Common myeloid progenitor, CD34-positive (primary cell): ENCODE measurements around the gene PER2.
"Not testable (repeated sequence)": the region's sequence is repeated elsewhere in the genome, so short reads cannot be mapped to it uniquely, and the experiment has no call there.

Experiments
- CTCF ChIA-PET: fragments of 350-600 bp; sonication (Branson Sonifier 250); formaldehyde crosslinking; loops from one replicate; lab custom pipeline; 2021; ENCODE audit warnings: antibody characterized with exemption; lab: Charles Lee
- POLR2A ChIA-PET: fragments of 350-600 bp; sonication (Branson Sonifier 250); formaldehyde crosslinking; loops from one replicate; lab custom pipeline; 2021; ENCODE audit warnings: antibody characterized with exemption; lab: Charles Lee
- DNase-seq, 3 donors: peaks; one replicate each; pipeline versions ENCODE4 v3.0.0 to v3.0.0-alpha.2; 2013
- H3K27ac ChIP-seq, 2 experiments: 1 replicate in 1 of 2; 2 replicates in 1 of 2; pipeline ENCODE4 v1.7.0; 2013; ENCODE audit warnings: inconsistent platforms in 2 of 2, low read length in 2 of 2, mild to moderate bottlenecking in 2 of 2, low read depth in 1 of 2, moderate library complexity in 1 of 2; ENCODE audit not compliant: severe bottlenecking in 2 of 2, insufficient read depth in 1 of 2, poor library complexity in 1 of 2
- H3K27me3 ChIP-seq, 5 experiments: replicated peaks in 2 of 5; 1 replicate in 3 of 5; 2 replicates in 2 of 5; pipeline versions ENCODE4 v1.6.1 to v1.7.0; 2013; ENCODE audit warnings: low read length in 4 of 5, mild to moderate bottlenecking in 2 of 5, moderate library complexity in 2 of 5, inconsistent platforms in 1 of 5; ENCODE audit not compliant: insufficient read depth in 5 of 5, control insufficient read depth in 4 of 5
- H3K36me3 ChIP-seq, 4 experiments: 1 replicate in 2 of 4; 2 replicates in 2 of 4; pipeline versions ENCODE4 v1.6.1 to v1.7.0; 2013; ENCODE audit warnings: low read length in 3 of 4, control low read depth in 1 of 4, mild to moderate bottlenecking in 1 of 4; ENCODE audit not compliant: control insufficient read depth in 4 of 4, insufficient read depth in 4 of 4
- H3K4me1 ChIP-seq, 4 experiments: 1 replicate in 3 of 4; 2 replicates in 1 of 4; pipeline versions ENCODE4 v1.6.1 to v1.7.1; 2013; ENCODE audit warnings: low read length in 3 of 4, mild to moderate bottlenecking in 3 of 4, control low read depth in 1 of 4, inconsistent platforms in 1 of 4, moderate library complexity in 1 of 4; ENCODE audit not compliant: control insufficient read depth in 4 of 4, insufficient read depth in 4 of 4; ENCODE audit errors: control extremely low read depth in 1 of 4
- H3K4me3 ChIP-seq, 7 experiments: 1 replicate in 4 of 7; 2 replicates in 3 of 7; pipeline versions ENCODE4 v1.5.1 to v1.7.0; 2013; ENCODE audit warnings: mild to moderate bottlenecking in 7 of 7, low read length in 6 of 7, moderate library complexity in 6 of 7, inconsistent platforms in 2 of 7, low read depth in 2 of 7, control low read depth in 1 of 7; ENCODE audit not compliant: insufficient read depth in 4 of 7, control insufficient read depth in 1 of 7; ENCODE audit errors: extremely low read depth in 1 of 7
- H3K9me3 ChIP-seq, 5 experiments: 1 replicate in 4 of 5; 2 replicates in 1 of 5; pipeline versions ENCODE4 v1.6.1 to v1.7.1; 2013; ENCODE audit warnings: low read length in 4 of 5, mild to moderate bottlenecking in 2 of 5, inconsistent platforms in 1 of 5, low read depth in 1 of 5, moderate library complexity in 1 of 5; ENCODE audit not compliant: control insufficient read depth in 4 of 5, insufficient read depth in 2 of 5; ENCODE audit errors: control extremely low read depth in 1 of 5
- WGBS: methylation state at CpG from one replicate; pipeline ENCODE4 v1.1.5; 2013; ENCODE audit not compliant: insufficient coverage; 5-methylcytosine and 5-hydroxymethylcytosine counted together

The PER2 gene

GRCh38 chr2:238334885-238335284, 46.5 kb upstream of the PER2 start:
- no peaks in the 10 kb centered on the region for H3K4me1 ChIP-seq
- CTCF ChIA-PET: no interaction called here
- no peak overlapping the region for H3K4me3 ChIP-seq
- peaks cover 0 to 24% (median 15%) of the 10 kb centered on the region in 4 experiments for H3K36me3 ChIP-seq
- POLR2A ChIA-PET: no interaction called here
- DNase-seq: no peak
- H3K9me3 ChIP-seq: no peaks in the 10 kb centered on the region
- no peak overlapping the region for H3K27ac ChIP-seq
- WGBS: 97% methylated on average over 4 of the region's 6 CpGs
- no peaks in the 10 kb centered on the region for H3K27me3 ChIP-seq

DNA sequence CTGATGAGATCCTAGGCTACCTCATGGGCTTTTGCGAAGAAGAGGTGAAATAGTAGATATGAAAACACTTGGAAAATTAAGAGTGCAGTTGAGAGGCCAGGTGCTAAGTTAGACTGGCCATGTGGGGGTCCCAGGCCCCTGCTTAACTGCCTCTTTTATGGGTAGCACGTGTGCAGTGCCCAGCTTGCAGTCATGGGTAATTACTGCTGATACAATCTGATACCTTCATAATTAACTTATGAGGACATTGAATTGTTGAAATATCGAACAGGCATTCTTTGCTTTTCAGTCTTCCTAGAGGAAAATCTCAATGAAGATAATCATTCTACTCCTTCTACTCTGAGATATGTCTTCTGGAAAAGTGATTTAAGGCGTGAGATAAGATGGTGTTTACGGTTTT, 43.5 kb upstream of the PER2 start:
- Histone ChIP-seq H3K4me1 (no peaks in the 10 kb centered on the region), H3K27ac (no peak overlapping the region), H3K27me3 (no peaks in the 10 kb centered on the region), H3K4me3 (no peak overlapping the region), H3K36me3 (peaks cover 3 to 33% (median 23%) of the 10 kb centered on the region in 4 experiments), H3K9me3 (peaks cover 0 to 3% (median 0%) of the 10 kb centered on the region in 5 experiments)
- ChIA-PET POLR2A (no interaction called here), CTCF (no interaction called here)
- DNase-seq: no peak
- 100% methylated on average over 1 of the region's 5 CpGs for WGBS

DNA sequence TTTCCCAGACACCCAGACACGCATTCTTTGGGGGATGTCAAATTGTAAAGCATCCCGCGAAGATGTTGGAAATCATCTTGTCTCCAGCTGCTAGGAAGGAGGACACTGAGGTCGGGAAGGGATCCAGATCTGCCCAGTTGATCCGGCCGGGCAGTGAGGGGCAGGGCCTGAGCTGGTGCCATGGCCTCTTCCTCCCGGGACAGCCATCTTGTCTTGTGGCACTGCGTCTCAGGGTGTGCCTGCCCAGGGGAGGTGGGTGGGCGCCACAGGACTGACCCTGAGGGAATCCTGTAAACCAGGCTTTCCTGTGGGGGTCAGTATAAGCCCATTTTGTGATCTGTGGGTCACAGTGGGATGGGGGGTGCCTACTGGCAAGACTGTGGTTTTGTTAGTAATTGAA, 42.0 kb upstream of the PER2 start:
- no peaks in the 10 kb centered on the region for H3K4me1 ChIP-seq
- DNase-seq: no peak
- POLR2A ChIA-PET: no interaction called here
- WGBS: 98% methylated on average over 9 of the region's 9 CpGs
- no peak overlapping the region for H3K27ac ChIP-seq
- H3K36me3 ChIP-seq: peaks cover 3 to 34% (median 26%) of the 10 kb centered on the region in 4 experiments
- no peaks in the 10 kb centered on the region for H3K27me3 ChIP-seq
- CTCF ChIA-PET: no interaction called here
- peaks cover 0 to 3% (median 0%) of the 10 kb centered on the region in 5 experiments for H3K9me3 ChIP-seq
- H3K4me3 ChIP-seq: no peak overlapping the region

- H3K36me3 ChIP-seq: peaks cover 3 to 25% (median 22%) of the 10 kb centered on the region in 4 experiments
- H3K27me3 ChIP-seq: no peaks in the 10 kb centered on the region
- ChIA-PET POLR2A (interaction anchor here (0.7 kb wide), 2 partner anchors 8 to 1188 kb away, joined by 3 read pairs; no protein-coding TSS in a partner anchor), CTCF (interaction anchor here (0.9 kb wide), 1 partner anchor 12 kb away, joined by 3 read pairs; no protein-coding TSS in a partner anchor)
- no peak for DNase-seq
- WGBS: no CpG with 5 or more reads among the region's 3 CpGs
- no peak overlapping the region for H3K4me3 ChIP-seq
- H3K9me3 ChIP-seq: peaks cover 0 to 3% (median 0%) of the 10 kb centered on the region in 5 experiments
- H3K27ac ChIP-seq: no peak overlapping the region
- no peaks in the 10 kb centered on the region for H3K4me1 ChIP-seq
Measured at GRCh38 chr2:238327751-238328150, 39.3 kb upstream of the PER2 start.

DNA sequence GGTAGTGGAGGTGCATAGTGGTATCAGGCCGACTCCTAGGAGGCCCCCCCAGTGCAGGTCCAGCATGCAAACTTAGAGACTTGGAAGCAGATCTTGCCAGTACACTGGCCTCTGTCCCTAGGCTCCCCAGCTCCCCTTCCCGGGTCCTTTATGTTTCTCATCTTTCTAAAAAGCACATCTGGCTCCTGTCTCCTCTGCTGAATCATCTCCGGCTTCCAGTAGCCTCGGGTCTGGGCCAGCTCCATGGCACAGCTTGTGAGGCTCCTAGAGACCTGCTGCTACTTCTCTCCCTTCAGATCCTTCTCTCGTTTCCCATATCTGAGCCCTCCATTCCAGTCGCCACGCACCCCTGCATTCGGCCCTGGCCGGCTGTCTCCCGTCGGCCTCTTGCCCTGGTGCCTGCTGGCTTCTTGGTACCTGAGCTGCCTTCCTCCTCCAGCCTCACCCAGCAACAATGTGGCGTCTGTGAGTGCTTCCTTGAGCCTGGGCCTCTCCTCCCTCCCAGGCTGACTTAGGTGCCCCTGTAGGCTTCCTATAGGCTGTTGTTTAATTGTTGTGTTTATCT, 38.5 kb upstream of the PER2 start:
- POLR2A ChIA-PET: no interaction called here
- Histone ChIP-seq H3K27ac (no peak overlapping the region), H3K27me3 (no peaks in the 10 kb centered on the region), H3K4me1 (no peaks in the 10 kb centered on the region), H3K9me3 (peaks cover 0 to 3% (median 0%) of the 10 kb centered on the region in 5 experiments), H3K4me3 (no peak overlapping the region), H3K36me3 (peaks cover 3 to 25% (median 20%) of the 10 kb centered on the region in 4 experiments)
- CTCF ChIA-PET: no interaction called here
- 100% methylated on average over 11 of the region's 12 CpGs for WGBS
- DNase-seq: no peak

DNA sequence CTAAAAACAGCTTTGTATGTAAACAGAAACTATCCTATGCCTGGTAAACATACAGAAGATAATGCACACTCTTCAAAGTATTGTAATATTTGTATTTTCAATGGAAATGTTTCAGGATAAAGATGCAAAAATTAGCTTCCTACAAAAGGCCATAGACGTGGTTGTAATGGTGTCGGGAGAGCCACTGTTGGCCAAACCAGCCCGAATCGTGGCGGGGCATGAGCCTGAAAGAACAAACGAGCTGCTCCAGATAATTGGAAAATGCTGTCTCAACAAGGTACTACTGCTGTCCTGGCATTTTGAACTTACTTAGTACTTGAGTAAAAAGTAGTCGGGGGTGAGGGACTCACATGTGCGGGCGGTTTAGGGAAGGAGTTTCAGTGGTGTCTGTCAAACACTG, 37.3 kb upstream of the PER2 start:
- CTCF ChIA-PET: no interaction called here
- no peaks in the 10 kb centered on the region for H3K27me3 ChIP-seq
- H3K9me3 ChIP-seq: peaks cover 0 to 3% (median 0%) of the 10 kb centered on the region in 5 experiments
- H3K36me3 ChIP-seq: peaks cover 3 to 25% (median 19%) of the 10 kb centered on the region in 4 experiments
- H3K27ac ChIP-seq: no peak overlapping the region
- peaks cover 0 to 8% (median 5%) of the 10 kb centered on the region in 4 experiments for H3K4me1 ChIP-seq
- WGBS: 98% methylated on average over 9 of the region's 9 CpGs
- POLR2A ChIA-PET: no interaction called here
- no peak overlapping the region for H3K4me3 ChIP-seq
- no peak for DNase-seq

GRCh38 chr2:238324248-238324647, 35.8 kb upstream of the PER2 start:
- H3K27me3 ChIP-seq, DNase-seq, CTCF ChIA-PET, H3K9me3 ChIP-seq, H3K27ac ChIP-seq, POLR2A ChIA-PET, H3K4me3 ChIP-seq: not testable (repeated sequence)
- Histone ChIP-seq H3K36me3 (peaks cover 3 to 18% (median 16%) of the 10 kb centered on the region in 4 experiments), H3K4me1 (peaks cover 0 to 17% (median 12%) of the 10 kb centered on the region in 4 experiments)
- whole genome bisulfite sequencing: 100% methylated on average over 7 of the region's 7 CpGs
